SK-N-SH (cell line): ENCODE measurements around the gene ADK. TPM values are rescaled to one million over a fixed set of nuclear protein-coding genes. Genes with fewer than 3 reads are reported as not detected.

Experiments used
- CTCF ChIA-PET: fragments of 300-600, 350-600 bp; formaldehyde crosslinking; extraction: SDS; loops from one replicate; lab custom pipeline; 2021; lab: Yijun Ruan, JAX
- POLR2A ChIA-PET: fragments of 350-600 bp; sonication (Branson Sonifier 250); formaldehyde crosslinking; extraction: SDS; loops from one replicate; lab custom pipeline; 2020; ENCODE audit warnings: antibody characterized with exemption, inconsistent platforms; lab: Yijun Ruan, JAX
- DNase-seq: peaks from one replicate; pipeline ENCODE4 v3.0.0; 2012
- H2AFZ ChIP-seq: fragments of 200-600 bp; sonication (generic); 2 replicates; pipeline ENCODE4 v1.8.1; 2016; ENCODE audit warnings: antibody characterized with exemption, mild to moderate bottlenecking, low read depth
- H3F3A ChIP-seq: fragments of 200-600 bp; sonication (generic); replicated peaks from 2 replicates; pipeline ENCODE3; 2016; ENCODE audit warnings: antibody characterized with exemption, mild to moderate bottlenecking; ENCODE audit not compliant: insufficient read depth
- H3K27ac ChIP-seq, 2 experiments: fragments of 200-500 bp in 1 of 2; fragments of 200-600 bp in 1 of 2; sonication (Bioruptor generic) in 1 of 2; sonication (generic), shearing (Covaris generic) in 1 of 2; 2 replicates each; pipeline versions ENCODE4 v1.5.1 to v1.6.1; 2014 to 2016; ENCODE audit warnings: low read depth in 2 of 2, inconsistent platforms in 1 of 2, low read length in 1 of 2, mild to moderate bottlenecking in 1 of 2, mixed read lengths in 1 of 2
- H3K27me3 ChIP-seq: fragments of 200-600 bp; sonication (generic), shearing (Covaris generic); 2 replicates; pipeline ENCODE4 v1.6.1; 2016; ENCODE audit warnings: mixed run types; ENCODE audit not compliant: insufficient read depth
- H3K36me3 ChIP-seq, 2 experiments: fragments of 200-500 bp in 1 of 2; fragments of 200-600 bp in 1 of 2; sonication (Bioruptor generic) in 1 of 2; sonication (generic) in 1 of 2; replicated peaks in 1 of 2; 2 replicates each; pipeline versions ENCODE3 to v1.5.1; 2014 to 2016; ENCODE audit warnings: low read length in 1 of 2, mild to moderate bottlenecking in 1 of 2; ENCODE audit not compliant: insufficient read depth in 2 of 2, control insufficient read depth in 1 of 2
- H3K4me1 ChIP-seq, 2 experiments: fragments of 200-500 bp in 1 of 2; fragments of 200-600 bp in 1 of 2; sonication (Bioruptor generic) in 1 of 2; sonication (generic), shearing (Covaris generic) in 1 of 2; 2 replicates each; pipeline versions ENCODE4 v1.5.1 to v1.6.1; 2014 to 2016; ENCODE audit warnings: low read depth in 1 of 2, low read length in 1 of 2, mixed run types in 1 of 2; ENCODE audit not compliant: insufficient read depth in 2 of 2, control insufficient read depth in 1 of 2
- H3K4me2 ChIP-seq: fragments of 200-600 bp; sonication (generic), shearing (Covaris generic); 2 replicates; pipeline ENCODE4 v1.6.1; 2017; ENCODE audit warnings: mixed run types
- H3K4me3 ChIP-seq, 2 experiments: fragments of 200-500 bp in 1 of 2; fragments of 200-600 bp in 1 of 2; sonication (Bioruptor generic) in 1 of 2; sonication (generic), shearing (Covaris generic) in 1 of 2; 2 replicates each; pipeline versions ENCODE4 v1.5.1 to v1.8.1; 2014 to 2016; ENCODE audit warnings: low read depth in 2 of 2, inconsistent platforms in 1 of 2, low read length in 1 of 2, mild to moderate bottlenecking in 1 of 2, mixed read lengths in 1 of 2, moderate library complexity in 1 of 2
- H3K79me2 ChIP-seq: fragments of 200-600 bp; sonication (generic); 2 replicates; pipeline ENCODE4 v1.8.1; 2017; ENCODE audit warnings: mild to moderate bottlenecking; ENCODE audit not compliant: insufficient read depth
- H3K9ac ChIP-seq: fragments of 200-600 bp; sonication (generic); 2 replicates; pipeline ENCODE4 v1.6.1; 2017; ENCODE audit warnings: mixed run types
- H3K9me2 ChIP-seq: fragments of 200-600 bp; sonication (generic); 2 replicates; pipeline ENCODE4 v1.6.1; 2017; ENCODE audit warnings: mixed run types
- H3K9me3 ChIP-seq: fragments of 200-600 bp; sonication (generic); 2 replicates; pipeline ENCODE4 v1.6.1; 2017; ENCODE audit warnings: mixed run types, mild to moderate bottlenecking, moderate library complexity
- H4K20me1 ChIP-seq: fragments of 200-600 bp; sonication (generic); 2 replicates; pipeline ENCODE4 v1.6.1; 2017; ENCODE audit warnings: mild to moderate bottlenecking, mixed run types; ENCODE audit not compliant: insufficient read depth
- CTCF ChIP-seq: fragments of 200-600 bp; sonication (generic); IDR thresholded peaks from 2 replicates; pipeline ENCODE4 v1.6.1; 2017; ENCODE audit warnings: antibody characterized with exemption, mild to moderate bottlenecking, moderate library complexity
- FOSL2 ChIP-seq: IDR thresholded peaks from 2 replicates; pipeline ENCODE4 v1.4.0; 2012; ENCODE audit warnings: low read depth, mild to moderate bottlenecking, moderate library complexity, borderline replicate concordance
- JUND ChIP-seq: IDR thresholded peaks from 2 replicates; pipeline ENCODE4 v1.4.0; 2012
- MEF2A ChIP-seq: IDR thresholded peaks from 2 replicates; pipeline ENCODE4 v1.4.0; 2012; ENCODE audit warnings: low read depth, borderline replicate concordance
- MXI1 ChIP-seq: IDR thresholded peaks from 2 replicates; pipeline ENCODE4 v1.6.1; 2012; ENCODE audit warnings: mild to moderate bottlenecking, low read depth, low read length, improper control_type of control experiment
- USF1 ChIP-seq: IDR thresholded peaks from 2 replicates; pipeline ENCODE4 v1.4.0; 2012; ENCODE audit warnings: low read depth, borderline replicate concordance
- USF2 ChIP-seq: fragments of 150-350 bp; IDR thresholded peaks from 2 replicates; pipeline ENCODE4 v1.6.1; 2017; ENCODE audit warnings: antibody characterized with exemption, low read length, low read depth, borderline replicate concordance
- WGBS: methylation state at CpG from one replicate; pipeline ENCODE4 v1.1.6; 2017; ENCODE audit warnings: low lambda C conversion rate; 5-methylcytosine and 5-hydroxymethylcytosine counted together
- polyA plus RNA-seq, 3 experiments: library from polyadenylated mRNA; depleted of rRNA; stranded (reverse); fragments of >200 nt; gene quantifications; 2 replicates each; pipeline ENCODE4 v1.2.3, GENCODE V29; 2012

The ADK gene
- polyA plus RNA-seq, 1 of the 3 experiments (the other 2 are of a cell fraction): 25.1 TPM

DNA sequence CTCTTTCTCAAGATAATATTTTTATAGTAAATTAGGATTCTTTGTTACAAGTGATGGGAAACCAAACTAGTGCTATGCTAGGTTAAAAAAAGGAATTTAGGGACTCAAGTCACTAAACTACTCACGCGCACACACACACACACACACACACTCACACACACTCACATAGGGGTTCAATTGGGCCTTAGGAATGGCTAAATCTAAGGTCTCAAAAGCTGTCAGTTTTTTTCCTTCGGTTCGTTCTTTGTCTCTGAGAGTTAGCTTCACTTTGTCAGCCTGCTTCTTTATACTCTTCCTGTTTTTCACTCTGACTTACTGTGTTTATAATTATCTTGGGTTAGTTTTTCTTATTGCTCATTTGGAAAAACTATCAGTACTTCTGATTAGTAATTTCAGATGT, 138.9 kb downstream of the ADK start:
- POLR2A ChIA-PET: no interaction called here
- TF ChIP-seq USF2 (no peak), MXI1 (no peak), FOSL2 (no peak)
- CTCF ChIA-PET: no interaction called here
- no peak for DNase-seq
- peaks cover 23% of the 10 kb centered on the region for H3F3A ChIP-seq
- peak overlapping the region; percentile 32; the same call in 1 of the 2 replicates for H3K4me2 ChIP-seq
- peak overlapping the region; percentile 40; the same call in 1 of the 2 replicates for H3K9ac ChIP-seq
- no peaks in the 10 kb centered on the region for H4K20me1 ChIP-seq
- H3K79me2 ChIP-seq: peaks cover 36% of the 10 kb centered on the region
- H3K4me3 ChIP-seq: no peak overlapping the region
- no peaks in the 10 kb centered on the region for H3K9me3 ChIP-seq
- H3K4me1 ChIP-seq: peaks cover 3 to 25% of the 10 kb centered on the region in 2 experiments; a peak in 2 of 4 replicates
- no peaks in the 10 kb centered on the region for H3K27me3 ChIP-seq
- peak overlapping the region; percentile 52 for H2AFZ ChIP-seq
- 62% methylated on average over 4 of the region's 4 CpGs for WGBS
- no peaks in the 10 kb centered on the region for H3K9me2 ChIP-seq
- peak overlapping the region; percentile 29 to 81; a peak in 3 of 4 replicates for H3K27ac ChIP-seq
- no peaks in the 10 kb centered on the region for H3K36me3 ChIP-seq

- CTCF ChIA-PET: no interaction called here
- H3K27me3 ChIP-seq: no peaks in the 10 kb centered on the region
- H2AFZ ChIP-seq: peak overlapping the region; percentile 52; the same call in 1 of the 2 replicates
- 24% methylated on average over 1 of the region's 1 CpG for WGBS
- peak overlapping the region; percentile 40; the same call in 1 of the 2 replicates for H3K9ac ChIP-seq
- no peak for DNase-seq
- no peak overlapping the region for H3K4me3 ChIP-seq
- H3K4me2 ChIP-seq: peak overlapping the region; percentile 32
- TF ChIP-seq CTCF: no peak
- TF ChIP-seq USF1: no peak
- peak; percentile 65; the same call in 1 of the 2 replicates for TF ChIP-seq FOSL2
- TF ChIP-seq MEF2A: peak; percentile 69; the same call in 1 of the 2 replicates
- TF ChIP-seq JUND: peak; percentile 52
- H4K20me1 ChIP-seq: no peaks in the 10 kb centered on the region
- H3K79me2 ChIP-seq: peaks cover 43% of the 10 kb centered on the region
- no peaks in the 10 kb centered on the region for H3K9me3 ChIP-seq
- peak overlapping the region; percentile 60 to 81; a peak in 3 of 4 replicates for H3K27ac ChIP-seq
- peaks cover 3 to 25% of the 10 kb centered on the region in 2 experiments; a peak in 2 of 4 replicates for H3K4me1 ChIP-seq
- no peaks in the 10 kb centered on the region for H3K36me3 ChIP-seq
- POLR2A ChIA-PET: no interaction called here
- peaks cover 23% of the 10 kb centered on the region for H3F3A ChIP-seq
- H3K9me2 ChIP-seq: no peaks in the 10 kb centered on the region
These were observed 139.7 kb downstream of the ADK start for GRCh38 chr10:74290708-74291107.
